Thyroid gland (tissue), 4 donors: Measurements from ENCODE around the gene ASCC2.

Experiments used
- POLR2A ChIP-seq, 2 donors: fragments of 450-650 bp; IDR thresholded peaks; one replicate each; pipeline ENCODE4 v1.6.1; 2017; ENCODE audit warnings: antibody characterized with exemption in 2 of 2, mild to moderate bottlenecking in 2 of 2, moderate library complexity in 1 of 2
- TF ChIP-seq, protein P1 (sequence below), 6 experiments: fragments of 200-600 bp in 3 of 6; fragments of 450-650 bp in 3 of 6; sonication (generic) in 3 of 6; IDR thresholded peaks; one replicate each; pipeline ENCODE4 v1.5.1; 2016 to 2019; ENCODE audit warnings: antibody characterized with exemption in 6 of 6, mild to moderate bottlenecking in 2 of 6, inconsistent platforms in 1 of 6, moderate library complexity in 1 of 6

DNA sequence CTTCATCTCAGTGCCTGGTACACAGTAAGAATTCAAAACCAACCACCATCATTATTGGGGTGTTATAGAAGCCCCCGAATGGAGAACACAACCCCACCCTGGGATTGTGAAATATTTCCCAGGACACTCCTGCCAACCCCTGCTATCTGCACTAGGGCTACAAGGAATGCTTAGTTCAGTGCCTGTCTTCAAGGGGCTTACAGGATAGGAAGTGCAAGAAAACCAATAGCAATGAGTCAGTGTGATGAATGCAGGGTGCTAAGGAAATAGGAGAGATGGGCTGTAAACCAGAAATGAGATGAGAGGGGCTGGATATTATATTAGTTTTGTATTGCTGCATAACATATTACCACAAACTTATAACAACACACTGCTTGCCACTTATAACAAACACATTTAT, 965 bp upstream of the ASCC2 start:
- TF ChIP-seq, protein P1, sequence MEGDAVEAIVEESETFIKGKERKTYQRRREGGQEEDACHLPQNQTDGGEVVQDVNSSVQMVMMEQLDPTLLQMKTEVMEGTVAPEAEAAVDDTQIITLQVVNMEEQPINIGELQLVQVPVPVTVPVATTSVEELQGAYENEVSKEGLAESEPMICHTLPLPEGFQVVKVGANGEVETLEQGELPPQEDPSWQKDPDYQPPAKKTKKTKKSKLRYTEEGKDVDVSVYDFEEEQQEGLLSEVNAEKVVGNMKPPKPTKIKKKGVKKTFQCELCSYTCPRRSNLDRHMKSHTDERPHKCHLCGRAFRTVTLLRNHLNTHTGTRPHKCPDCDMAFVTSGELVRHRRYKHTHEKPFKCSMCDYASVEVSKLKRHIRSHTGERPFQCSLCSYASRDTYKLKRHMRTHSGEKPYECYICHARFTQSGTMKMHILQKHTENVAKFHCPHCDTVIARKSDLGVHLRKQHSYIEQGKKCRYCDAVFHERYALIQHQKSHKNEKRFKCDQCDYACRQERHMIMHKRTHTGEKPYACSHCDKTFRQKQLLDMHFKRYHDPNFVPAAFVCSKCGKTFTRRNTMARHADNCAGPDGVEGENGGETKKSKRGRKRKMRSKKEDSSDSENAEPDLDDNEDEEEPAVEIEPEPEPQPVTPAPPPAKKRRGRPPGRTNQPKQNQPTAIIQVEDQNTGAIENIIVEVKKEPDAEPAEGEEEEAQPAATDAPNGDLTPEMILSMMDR (IDR thresholded peaks at IDR 0.05): no peak
- no peak for TF ChIP-seq POLR2A (IDR thresholded peaks at IDR 0.05)
